HG03045 (cell line): ENCODE data around the gene EHD3.

Source experiments
- ATAC-seq: cut with Tn5 transposase; IDR thresholded peaks from one replicate; pipeline ENCODE4 v1.9.1; 2021; ENCODE audit warnings: mild to moderate bottlenecking, moderate library complexity; ENCODE audit not compliant: unreplicated experiment

EHD3 gene

DNA sequence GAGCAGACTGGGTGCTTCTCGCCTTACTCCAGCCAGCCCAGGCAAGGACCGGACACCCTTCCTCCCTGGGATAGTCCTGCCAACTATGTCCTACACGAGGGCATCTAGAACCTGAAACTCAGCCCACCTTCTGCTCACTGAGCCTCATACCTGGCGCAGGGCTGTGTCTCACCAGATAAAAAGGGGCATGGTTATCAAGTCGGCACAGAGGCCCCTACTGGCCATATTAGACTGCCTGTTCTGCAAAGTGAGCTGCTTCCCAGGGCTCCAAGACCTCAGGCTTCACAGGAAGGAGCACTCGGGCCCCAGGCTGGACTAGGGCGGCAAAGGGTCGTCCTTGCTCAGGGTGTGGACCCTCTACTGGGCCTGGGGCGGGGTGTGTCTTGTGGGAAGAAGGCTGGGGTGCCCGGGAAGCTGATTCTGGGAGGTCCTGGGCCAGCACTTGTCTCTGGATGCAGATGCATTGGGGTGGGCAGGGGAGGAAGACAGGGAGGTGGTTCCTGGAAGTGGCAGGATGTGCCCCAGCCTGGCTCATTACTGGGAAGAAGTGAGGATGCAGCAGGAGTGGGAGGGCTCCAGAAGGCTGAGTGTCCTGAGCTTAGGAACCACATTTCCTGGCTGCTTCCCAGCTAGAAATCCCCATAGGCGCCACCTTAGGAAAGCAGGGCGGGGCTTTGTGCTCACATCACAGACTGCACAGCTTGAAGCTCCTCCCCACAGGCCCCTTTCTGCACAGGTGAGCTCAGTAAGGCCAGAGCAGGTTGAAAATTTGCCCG is 19.6 kb downstream of the EHD3 start:
- no peak for ATAC-seq

DNA sequence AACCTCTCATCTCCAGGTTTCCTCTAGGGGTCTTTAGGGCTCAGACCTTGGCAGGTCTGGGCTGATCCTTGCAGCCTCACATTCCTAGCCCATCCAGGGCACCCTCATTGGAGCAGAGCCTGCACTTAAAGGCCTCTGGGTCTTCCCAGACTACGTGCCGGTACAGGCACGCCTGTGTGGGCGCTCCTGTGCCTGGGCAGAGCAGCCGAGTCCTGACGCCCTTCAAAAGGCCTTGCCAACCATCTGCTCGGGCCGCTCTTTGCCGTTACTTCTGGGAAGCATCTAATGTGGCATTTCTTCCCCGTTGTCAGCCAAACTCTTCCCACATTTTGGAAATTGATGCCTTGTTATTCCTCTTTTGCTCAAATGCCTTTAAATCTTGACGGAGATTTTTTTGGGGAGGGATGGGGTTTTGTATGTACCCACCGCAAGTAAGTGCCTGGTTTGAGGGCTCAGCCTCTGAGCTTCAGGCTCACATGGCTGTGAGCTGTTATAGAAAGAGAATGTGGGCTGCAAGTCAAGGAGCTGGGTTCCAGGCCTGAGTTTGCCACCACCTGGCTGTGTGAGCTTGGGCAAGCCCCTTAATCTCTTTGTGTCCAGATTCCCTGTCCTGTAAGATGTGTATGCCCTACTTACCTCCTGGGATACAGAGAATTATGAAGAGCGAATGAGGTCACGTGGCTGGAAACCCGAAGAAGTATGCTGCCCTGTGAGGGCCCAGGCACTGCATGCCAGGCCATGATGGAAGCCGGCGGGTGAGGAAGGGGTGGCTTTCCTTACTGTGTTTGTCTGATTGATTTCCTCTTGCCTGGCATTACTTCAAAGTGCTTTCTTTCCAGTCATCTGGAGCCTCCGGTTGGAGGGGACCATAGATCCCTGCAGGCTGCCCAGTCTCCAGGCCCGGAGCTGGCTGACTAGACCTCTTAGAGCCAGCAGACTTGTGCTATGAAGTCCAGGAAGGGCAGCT is 20.6 kb downstream of the EHD3 start:
- no peak for ATAC-seq

DNA sequence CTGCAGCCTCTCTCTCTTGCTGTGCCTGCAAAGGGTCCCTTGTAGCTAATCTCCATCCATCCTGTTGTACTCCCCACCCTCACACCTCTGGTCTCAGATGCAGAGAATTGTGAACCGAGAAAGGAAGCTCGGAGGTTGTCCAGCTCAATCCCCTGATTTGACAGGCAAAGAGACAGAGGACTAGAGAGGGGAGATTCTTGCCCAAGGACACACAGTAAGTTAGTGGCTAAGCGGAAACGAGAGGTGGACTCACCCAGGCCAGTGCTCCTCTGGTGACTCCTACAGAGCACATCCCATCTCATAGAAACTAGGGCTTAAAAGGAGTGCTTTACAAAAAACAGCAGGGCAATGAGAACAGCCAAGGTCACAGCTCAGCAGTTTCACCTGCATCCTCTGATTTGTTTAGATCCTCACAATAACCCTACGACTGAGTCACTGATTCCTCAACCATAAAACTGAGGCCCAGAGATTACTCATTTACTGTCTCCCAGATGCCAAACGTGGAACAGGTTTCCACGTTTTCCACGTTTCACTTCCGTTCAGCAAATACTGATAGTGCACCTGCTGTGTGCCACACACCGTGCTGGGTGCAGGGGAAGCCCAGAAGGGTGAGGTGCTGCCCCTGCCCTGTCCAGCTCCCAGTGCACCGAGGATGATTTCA is 22.1 kb downstream of the EHD3 start:
- peak; percentile 58 for ATAC-seq

DNA sequence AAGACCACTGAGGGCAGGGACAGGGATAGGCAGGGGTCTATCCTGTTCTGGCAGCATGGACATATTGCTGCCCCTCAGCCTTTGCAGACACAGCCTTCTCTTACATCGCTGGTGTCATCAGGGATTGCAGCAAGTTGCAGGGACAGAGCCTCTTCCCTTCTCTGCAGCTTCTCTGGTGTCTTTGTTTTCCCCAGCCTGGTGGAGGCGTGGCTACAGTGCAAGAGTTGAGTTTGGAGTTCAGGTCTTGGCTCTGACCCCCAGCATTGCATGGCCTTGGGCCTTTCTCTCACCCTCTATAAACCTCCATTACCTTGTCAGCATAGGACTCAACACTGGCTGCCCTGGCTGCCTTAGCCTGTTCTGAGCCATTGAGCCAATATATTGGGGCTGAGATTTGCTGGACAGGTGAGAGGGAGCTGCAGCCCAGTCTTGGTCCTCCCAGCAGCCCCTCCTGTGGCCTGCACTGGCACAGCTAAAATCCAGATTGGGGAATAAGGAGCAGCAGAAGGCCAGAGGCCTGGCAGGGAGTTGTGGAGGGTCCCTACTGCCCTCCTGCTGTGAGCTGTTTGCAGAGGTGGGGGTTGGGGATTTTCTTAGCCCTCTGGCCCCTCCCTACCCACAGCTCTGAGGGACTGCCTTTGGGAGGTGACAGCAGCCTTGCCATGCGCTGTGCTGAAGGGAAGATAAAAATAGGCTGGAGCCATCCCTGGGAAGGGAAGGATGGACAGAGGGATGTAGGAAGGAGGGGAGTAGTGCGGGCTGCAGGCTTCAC is 22.8 kb downstream of the EHD3 start:
- peak; percentile 12 for ATAC-seq

DNA sequence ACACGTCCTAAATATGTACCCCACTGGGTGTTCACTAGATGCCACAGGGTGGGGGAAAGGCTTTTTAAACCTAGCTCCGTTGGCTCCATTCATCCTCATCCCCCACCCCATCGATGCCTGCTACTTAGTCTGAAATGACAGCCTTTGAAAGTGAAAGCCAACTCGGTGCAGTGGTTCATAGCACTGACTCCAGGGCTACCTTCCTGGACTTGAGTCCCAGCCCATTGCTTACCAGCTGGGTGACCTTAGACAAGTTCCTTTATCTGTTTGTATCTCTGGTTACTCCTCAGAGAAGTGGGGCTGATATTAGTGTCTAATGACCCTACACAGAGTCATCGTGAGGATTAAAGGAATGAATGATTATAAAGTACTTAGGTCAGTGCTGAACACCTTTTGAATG is 24.4 kb downstream of the EHD3 start:
- ATAC-seq: peak; percentile 46

DNA sequence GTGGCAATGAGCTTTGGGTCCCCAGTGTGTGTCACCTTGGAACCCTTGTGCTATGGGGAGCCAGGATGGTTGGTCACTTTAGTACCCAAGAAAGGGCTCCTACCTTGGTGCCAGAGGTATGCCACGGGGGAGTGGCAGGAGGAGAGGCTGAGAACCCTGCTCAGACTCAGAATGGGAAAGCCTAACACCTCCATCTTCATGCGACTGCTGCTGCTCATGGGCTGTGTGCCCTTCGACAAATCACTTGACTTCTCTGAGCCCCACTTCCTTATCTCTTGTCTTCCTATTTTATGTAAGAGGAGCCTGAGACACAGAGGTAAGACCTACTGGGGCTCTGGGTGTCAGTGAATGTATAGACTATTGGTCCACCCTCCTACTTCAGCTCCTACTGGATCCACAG is 25.1 kb downstream of the EHD3 start:
- ATAC-seq: no peak

DNA sequence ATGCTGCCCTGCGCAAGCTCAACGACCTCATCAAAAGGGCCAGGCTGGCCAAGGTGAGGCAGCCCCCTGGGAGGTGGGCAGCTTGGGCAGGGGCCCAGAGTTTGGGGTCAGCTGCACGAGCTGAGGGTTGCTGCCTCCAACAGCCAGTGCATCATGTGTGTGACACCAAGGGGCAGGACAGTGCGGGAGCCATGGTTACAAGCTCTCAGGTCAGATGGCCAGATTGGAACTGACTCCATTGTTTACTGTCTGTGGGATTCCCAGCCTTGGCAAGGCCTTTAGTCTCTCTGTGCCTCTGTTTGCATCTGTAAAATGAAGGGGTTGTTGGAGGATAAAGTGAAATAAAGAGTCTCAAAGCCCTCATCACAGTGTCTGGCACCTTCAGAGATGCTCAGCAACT is 26.9 kb downstream of the EHD3 start:
- ATAC-seq: no peak

DNA sequence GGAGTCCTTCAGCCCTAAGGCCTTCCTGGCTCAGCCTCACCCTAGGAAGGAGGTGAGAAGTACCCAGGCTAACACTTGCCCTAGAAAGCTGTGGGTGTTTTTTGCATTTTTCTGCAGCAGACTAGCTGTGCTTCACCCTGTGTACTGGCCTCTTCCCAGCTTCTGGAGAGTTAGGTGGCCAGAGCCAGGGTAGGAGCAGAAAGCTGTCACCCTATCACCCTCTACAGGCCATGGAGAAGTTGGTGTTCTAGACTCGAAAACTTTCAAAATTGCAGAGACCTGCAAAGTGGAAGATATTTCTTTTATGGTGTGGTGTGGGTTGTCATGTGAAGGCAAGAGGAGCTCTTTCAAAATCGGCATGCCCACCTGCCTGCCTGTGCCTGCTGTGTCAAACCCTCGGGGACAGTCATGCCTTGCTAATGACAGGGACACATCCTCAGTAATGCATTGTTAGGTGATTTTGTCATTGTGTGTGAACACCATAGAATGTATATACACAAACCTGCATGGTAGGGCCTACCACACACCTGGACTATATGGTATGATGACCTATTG is 29.8 kb downstream of the EHD3 start:
- no peak for ATAC-seq

DNA sequence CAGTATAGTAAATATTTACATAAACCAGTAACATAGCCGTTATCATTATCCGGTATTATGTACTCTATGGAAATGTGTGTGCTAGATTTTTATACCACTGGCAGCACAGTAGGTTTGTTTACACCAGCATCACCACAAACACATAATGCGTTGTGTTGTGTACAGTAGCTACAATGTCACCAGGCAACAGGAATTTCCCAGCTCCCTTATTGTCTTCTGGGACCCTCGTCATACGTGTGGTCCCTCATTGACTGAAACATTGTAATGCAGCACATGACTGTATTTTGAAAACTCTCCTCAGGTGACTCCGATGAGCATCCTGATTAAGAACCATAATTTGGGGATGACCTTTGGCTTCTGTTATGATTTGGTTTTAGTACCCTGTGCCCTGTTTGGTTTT is 31.3 kb downstream of the EHD3 start:
- no peak for ATAC-seq

DNA sequence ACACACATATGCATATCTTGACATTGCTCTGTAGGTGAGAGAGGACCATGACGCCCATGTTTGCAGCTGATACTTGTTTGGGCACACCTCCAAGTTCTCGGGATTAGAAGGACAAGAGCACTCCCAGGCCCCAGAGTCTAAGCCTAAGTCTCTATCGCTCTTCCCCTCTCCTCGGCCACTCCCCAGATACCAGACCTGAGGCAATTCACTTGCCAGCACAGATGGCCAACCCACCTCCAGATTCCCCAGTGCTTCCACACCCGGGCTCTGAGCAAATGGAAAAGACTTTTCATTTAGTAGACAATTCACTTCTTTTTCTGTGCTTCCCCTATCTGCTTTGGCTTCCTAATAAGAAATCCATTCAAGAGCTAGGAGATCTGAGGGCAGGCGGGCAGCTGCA is 32.9 kb downstream of the EHD3 start:
- ATAC-seq: no peak

DNA sequence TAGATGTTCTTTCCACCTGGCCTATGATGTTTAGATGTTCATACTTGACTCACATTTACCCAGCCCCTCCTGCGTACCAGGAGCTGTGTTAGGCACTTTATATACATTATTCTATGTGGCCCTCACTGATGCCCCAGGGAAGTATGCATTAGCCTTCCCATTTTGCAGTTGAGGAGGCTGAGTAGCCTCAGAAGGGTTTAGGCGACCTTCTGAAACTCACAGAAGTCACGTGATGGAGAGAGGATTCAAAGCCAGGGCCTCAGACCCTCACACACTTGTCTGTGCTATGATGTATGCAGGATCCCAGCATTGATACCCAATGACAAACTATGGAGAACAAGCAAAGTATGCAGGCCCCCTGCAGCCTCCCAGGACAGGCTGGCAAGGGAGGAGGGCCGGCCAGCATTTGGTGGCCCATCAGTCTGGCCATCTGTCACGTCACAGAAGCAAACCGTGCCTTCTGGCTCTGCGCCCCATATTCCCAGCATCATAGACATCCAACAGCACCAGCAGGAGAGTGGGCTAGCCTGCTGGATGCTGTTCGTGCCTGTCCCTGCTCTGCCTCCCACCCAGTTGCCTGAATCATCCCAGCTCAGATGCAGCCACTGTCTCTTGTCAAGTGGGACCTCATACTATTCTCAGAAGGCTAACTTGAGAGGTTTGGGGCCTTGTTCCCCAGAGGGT is 33.6 kb downstream of the EHD3 start:
- ATAC-seq: no peak

DNA sequence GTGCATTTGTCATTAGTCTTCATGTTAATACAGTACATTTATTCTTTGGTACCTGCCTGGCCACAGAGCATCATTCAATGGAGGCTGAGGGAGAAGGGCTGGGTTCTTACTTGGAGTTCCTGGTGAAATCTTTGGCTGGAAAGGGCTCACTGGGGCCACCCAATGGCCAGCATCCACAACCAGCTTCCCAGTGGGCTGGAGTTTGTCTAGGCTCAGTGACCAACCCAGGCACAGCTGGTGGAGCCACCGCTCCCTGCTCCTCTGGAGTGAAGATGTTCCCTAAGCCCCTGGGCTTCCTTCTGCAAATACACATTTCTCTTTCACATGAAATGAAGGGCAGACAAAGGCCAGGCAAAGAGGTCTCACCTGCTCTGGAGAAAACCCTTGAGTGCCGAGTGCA is 34.4 kb downstream of the EHD3 start:
- ATAC-seq: no peak

DNA sequence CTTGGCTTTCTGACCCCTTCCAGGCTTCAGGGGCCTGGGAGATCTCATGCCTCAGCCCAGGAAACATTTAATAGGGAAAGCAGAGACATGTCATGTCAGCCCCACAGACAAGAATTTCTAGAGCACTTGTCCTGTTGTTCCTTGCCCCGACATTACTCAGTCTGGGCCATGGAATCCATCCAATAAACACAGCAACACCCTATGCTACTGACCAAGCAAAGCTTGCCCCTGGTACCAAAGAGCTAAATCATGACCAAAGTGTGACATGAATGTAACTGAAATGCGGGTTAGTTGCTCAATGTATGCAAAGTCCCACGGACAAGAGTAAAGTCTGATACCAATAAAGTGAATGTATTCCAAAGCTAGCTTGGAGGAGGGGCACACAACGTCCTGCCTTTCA is 35.1 kb downstream of the EHD3 start:
- no peak for ATAC-seq

DNA sequence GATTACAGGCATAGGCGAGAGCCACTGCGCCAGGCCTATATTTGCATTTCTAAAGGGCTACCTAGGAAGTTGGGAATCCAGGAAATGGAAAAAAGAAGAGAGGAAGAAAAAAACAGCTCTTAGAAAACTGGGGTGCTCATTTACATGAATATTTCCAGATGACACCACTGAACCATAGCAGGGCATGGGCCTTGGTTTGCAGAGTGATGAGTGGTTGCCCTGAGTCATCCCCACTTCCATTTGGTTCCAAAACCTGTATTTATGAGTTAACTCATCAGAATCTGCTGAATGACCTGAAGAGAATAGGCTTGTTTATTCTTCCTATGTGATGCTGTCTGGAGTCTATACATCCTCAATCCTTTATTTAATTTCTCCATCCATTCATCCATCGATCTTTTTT is 36.2 kb downstream of the EHD3 start:
- no peak for ATAC-seq

DNA sequence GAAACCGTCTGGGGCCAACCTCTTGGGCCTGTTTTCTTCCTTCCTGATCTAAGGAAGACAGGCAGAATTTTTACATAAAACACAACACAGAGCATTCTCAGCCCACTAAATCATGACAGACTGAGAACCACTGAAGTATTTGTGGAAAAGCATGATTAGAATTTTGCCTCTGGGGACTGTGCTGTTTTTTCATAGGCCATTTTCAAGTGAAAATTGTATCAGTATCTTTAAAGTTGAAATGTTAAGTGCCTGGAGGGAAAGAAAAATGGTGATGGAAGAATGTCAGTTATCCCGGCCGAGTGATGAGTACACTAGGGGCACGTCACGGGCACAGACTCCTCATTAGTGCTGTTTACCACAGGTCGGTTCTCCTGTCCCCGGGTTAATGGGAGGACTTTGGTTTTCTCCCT is 36.9 kb downstream of the EHD3 start:
- no peak for ATAC-seq

DNA sequence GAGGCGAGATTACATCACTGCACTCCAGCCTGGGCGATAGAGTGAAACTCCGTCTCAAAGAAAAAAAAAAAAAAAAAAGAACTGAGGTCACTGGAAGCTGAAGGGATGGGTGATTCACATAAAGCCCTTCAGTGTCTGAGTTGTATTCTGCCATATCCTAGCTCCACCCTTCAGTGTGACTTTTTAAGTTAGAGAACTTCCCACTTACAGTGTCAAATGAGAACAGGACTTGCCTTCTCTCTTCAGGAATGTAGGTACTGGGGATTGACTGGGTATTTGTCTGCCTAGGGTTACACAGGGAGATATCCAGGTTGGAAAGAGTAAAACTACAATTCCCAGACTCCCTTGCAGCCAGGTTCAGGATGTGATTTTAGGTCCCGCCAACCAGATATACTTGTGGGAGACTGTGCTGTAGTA is 37.9 kb downstream of the EHD3 start:
- no peak for ATAC-seq

DNA sequence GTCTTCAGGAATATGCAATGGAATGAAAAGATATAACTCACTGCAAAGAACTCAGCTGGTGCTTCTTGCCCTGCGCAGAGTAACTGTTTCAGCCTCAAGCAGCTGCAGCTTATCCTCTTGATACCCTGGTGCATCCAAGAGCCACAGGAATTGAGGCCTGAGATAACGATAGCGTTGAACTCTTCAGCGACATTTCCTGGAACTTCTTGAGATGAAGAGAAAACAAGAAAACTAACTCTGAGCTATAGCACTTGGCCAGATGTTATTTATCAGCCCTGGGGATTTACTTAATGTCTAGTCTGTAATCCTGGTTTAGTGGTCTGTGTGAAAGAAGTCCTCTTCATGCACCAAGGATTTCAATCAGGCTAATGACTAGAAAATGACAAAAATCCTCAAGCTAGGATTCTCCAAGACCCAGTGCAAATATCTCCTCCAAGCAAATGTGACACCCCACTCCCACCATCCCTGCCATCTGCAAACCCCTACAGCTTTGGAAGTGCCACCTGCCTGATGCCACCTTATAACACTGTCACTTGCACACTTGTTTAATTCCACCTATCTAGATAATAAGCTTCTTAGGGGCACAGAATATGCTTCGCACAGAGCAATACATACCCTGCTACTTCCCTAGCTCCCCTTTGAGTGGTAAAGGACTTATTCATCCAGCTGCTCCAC is 40.6 kb downstream of the EHD3 start:
- ATAC-seq: no peak

DNA sequence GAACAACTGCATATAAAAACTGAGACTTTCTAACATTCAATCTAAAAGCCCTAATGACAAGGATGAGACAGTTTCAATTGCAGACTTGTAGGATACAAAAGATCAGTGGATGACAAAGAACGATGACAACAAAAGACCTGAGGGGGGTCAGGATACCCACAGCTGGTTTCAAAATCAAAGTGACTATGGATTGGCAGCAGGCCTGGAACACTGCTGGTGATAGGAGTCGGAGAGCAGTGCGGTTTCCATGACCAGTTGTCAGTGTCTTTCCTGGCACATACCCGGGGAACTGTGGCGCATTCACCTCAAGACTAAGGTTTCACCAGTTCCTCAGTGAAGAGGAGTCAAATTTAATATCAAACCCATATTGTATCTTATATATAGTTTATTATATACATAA is 42.0 kb downstream of the EHD3 start:
- ATAC-seq: no peak

DNA sequence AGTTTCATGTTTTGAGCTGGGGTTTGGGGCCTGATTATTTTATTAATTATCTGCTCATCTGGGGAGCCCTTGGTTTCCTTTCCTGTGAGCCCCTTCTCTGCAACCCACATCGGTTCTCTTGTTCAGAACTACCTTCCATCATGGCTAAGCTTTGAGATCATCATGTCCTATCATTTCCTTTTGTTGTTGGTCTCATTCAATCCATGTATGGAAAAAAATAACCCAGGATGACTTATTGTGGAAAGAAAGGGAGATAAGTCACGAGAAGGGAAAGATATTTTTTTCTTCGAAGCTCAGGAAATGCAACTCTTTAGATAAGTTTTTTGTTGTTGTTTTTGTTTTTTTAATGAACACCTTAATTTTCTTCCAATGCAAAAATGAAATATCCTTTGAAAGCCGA is 43.7 kb downstream of the EHD3 start:
- no peak for ATAC-seq
